Inflammatory macrophage (primary cell): ENCODE results near the gene CDK6.

Source experiments
- DNase-seq, 2 donors: peaks; one replicate each; pipeline ENCODE4 v3.0.0-alpha.2; 2020 to 2022

Gene CDK6

GRCh38 chr7:92824901-92825480 is 11.4 kb downstream of the CDK6 start:
- no peak for DNase-seq

- no peak for DNase-seq
Measured at GRCh38 chr7:92824450-92824849, 11.9 kb downstream of the CDK6 start.

GRCh38 chr7:92823042-92823441 is 13.3 kb downstream of the CDK6 start:
- no peak for DNase-seq

GRCh38 chr7:92820191-92820590 is 16.2 kb downstream of the CDK6 start:
- DNase-seq = no peak

GRCh38 chr7:92817398-92817797 is 19.0 kb downstream of the CDK6 start:
- DNase-seq = no peak

GRCh38 chr7:92815412-92815811 is 21.0 kb downstream of the CDK6 start:
- DNase-seq = no peak

- DNase-seq = no peak
Measured at GRCh38 chr7:92813390-92814024, 22.9 kb downstream of the CDK6 start.

- DNase-seq = no peak
Measured at GRCh38 chr7:92811158-92811557, 25.2 kb downstream of the CDK6 start.

GRCh38 chr7:92809760-92810573 is 26.4 kb downstream of the CDK6 start:
- peak; percentile 74 to 78 for DNase-seq

GRCh38 chr7:92809397-92809759 is 27.0 kb downstream of the CDK6 start:
- no peak for DNase-seq

GRCh38 chr7:92808635-92809034 is 27.7 kb downstream of the CDK6 start:
- no peak for DNase-seq

- no peak for DNase-seq
Measured at GRCh38 chr7:92808006-92808405, 28.4 kb downstream of the CDK6 start.

GRCh38 chr7:92806496-92806895 is 29.9 kb downstream of the CDK6 start:
- DNase-seq = no peak

- no peak for DNase-seq
Measured at GRCh38 chr7:92802406-92802805, 34.0 kb downstream of the CDK6 start.

- DNase-seq = peak in 1 of 2 donors; percentile 8
Measured at GRCh38 chr7:92799446-92800211, 36.7 kb downstream of the CDK6 start.

- DNase-seq = peak in 1 of 2 donors; percentile 42
Measured at GRCh38 chr7:92798517-92799249, 37.7 kb downstream of the CDK6 start.

GRCh38 chr7:92797693-92798092 is 38.7 kb downstream of the CDK6 start:
- no peak for DNase-seq

- no peak for DNase-seq
Measured at GRCh38 chr7:92797284-92797683, 39.1 kb downstream of the CDK6 start.

- no peak for DNase-seq
Measured at GRCh38 chr7:92794831-92795230, 41.5 kb downstream of the CDK6 start.

GRCh38 chr7:92794391-92794790 is 42.0 kb downstream of the CDK6 start:
- DNase-seq = no peak

- no peak for DNase-seq
Measured at GRCh38 chr7:92793656-92794205, 42.6 kb downstream of the CDK6 start.

- DNase-seq = peak in 1 of 2 donors; percentile 24
Measured at GRCh38 chr7:92790992-92791391, 45.4 kb downstream of the CDK6 start.
